BJ (cell line): ENCODE data around the gene PRRX2. TPM values are rescaled to one million over a fixed set of nuclear protein-coding genes. Genes with fewer than 3 reads are reported as not detected.

ENCODE experiments used
- CTCF ChIA-PET: fragments of 350-600 bp; formaldehyde crosslinking; extraction: SDS; loops from one replicate; lab custom pipeline; 2021; ENCODE audit warnings: antibody characterized with exemption, inconsistent platforms; lab: Yijun Ruan, JAX
- POLR2A ChIA-PET: fragments of 300-600 bp; sonication (Branson Sonifier 250); formaldehyde crosslinking; extraction: SDS; loops from one replicate; lab custom pipeline; 2021; ENCODE audit warnings: antibody characterized with exemption; lab: Charles Lee
- DNase-seq: peaks from one replicate; pipeline ENCODE4 v3.0.0-alpha.2; 2011; ENCODE audit warnings: low read depth
- H3K27me3 ChIP-seq: 2 replicates; pipeline ENCODE4 v1.6.0; 2011; ENCODE audit warnings: low read length; ENCODE audit not compliant: control insufficient read depth, insufficient read depth
- H3K36me3 ChIP-seq: 2 replicates; pipeline ENCODE4 v1.5.1; 2011; ENCODE audit warnings: low read length; ENCODE audit not compliant: control insufficient read depth, insufficient read depth
- H3K4me3 ChIP-seq: 2 replicates; pipeline ENCODE4 v1.5.1; 2011; ENCODE audit warnings: low read depth, mild to moderate bottlenecking, control low read depth, low read length
- CTCF ChIP-seq: IDR thresholded peaks from 2 replicates; pipeline ENCODE4 v1.5.1; 2011; ENCODE audit warnings: low read depth, mild to moderate bottlenecking, control low read depth, inconsistent platforms, low read length, moderate library complexity; ENCODE audit not compliant: insufficient read depth
- polyA plus RNA-seq: library from polyadenylated mRNA; depleted of rRNA; stranded (reverse); fragments of >200 nt; gene quantifications from 2 replicates; pipeline ENCODE4 v1.2.3, GENCODE V29; 2011

Gene PRRX2
- polyA plus RNA-seq, 1 experiment = 37.4 TPM

- no peak overlapping the region for H3K4me3 ChIP-seq
- ChIA-PET CTCF (interaction anchor here (1.2 to 1.6 kb wide), 2 partner anchors 10 to 50 kb away, joined by 3 to 5 read pairs; no protein-coding TSS in a partner anchor), POLR2A (no interaction called here)
- no peaks in the 10 kb centered on the region for H3K27me3 ChIP-seq
- H3K36me3 ChIP-seq = no peaks in the 10 kb centered on the region
- DNase-seq = no peak
- TF ChIP-seq CTCF = no peak
Observed at GRCh38 chr9:129647635-129648034, 17.8 kb upstream of the PRRX2 start.

GRCh38 chr9:129648092-129648763 lies 17.2 kb upstream of the PRRX2 start:
- H3K36me3 ChIP-seq = no peaks in the 10 kb centered on the region
- DNase-seq = no peak
- TF ChIP-seq CTCF = no peak
- CTCF ChIA-PET = no interaction called here
- H3K4me3 ChIP-seq = no peak overlapping the region
- POLR2A ChIA-PET = no interaction called here
- no peaks in the 10 kb centered on the region for H3K27me3 ChIP-seq

GRCh38 chr9:129648764-129649115 lies 16.7 kb upstream of the PRRX2 start:
- CTCF ChIA-PET = no interaction called here
- no peak for DNase-seq
- Histone ChIP-seq H3K27me3 (no peaks in the 10 kb centered on the region), H3K36me3 (no peaks in the 10 kb centered on the region), H3K4me3 (no peak overlapping the region)
- POLR2A ChIA-PET = no interaction called here
- TF ChIP-seq CTCF = no peak

GRCh38 chr9:129649726-129650679 lies 15.4 kb upstream of the PRRX2 start:
- Histone ChIP-seq H3K4me3 (no peak overlapping the region), H3K27me3 (no peaks in the 10 kb centered on the region), H3K36me3 (no peaks in the 10 kb centered on the region)
- DNase-seq = no peak
- POLR2A ChIA-PET = no interaction called here
- no peak for TF ChIP-seq CTCF
- CTCF ChIA-PET = interaction anchor here (0.6 to 3.2 kb wide), 5 partner anchors 11 to 930 kb away, joined by 3 to 9 read pairs (median 3); partner anchors contain the start of gene FUBP3

- DNase-seq = no peak
- POLR2A ChIA-PET = no interaction called here
- Histone ChIP-seq H3K36me3 (no peaks in the 10 kb centered on the region), H3K27me3 (no peaks in the 10 kb centered on the region; the same call in 1 of the 2 replicates), H3K4me3 (no peak overlapping the region)
- TF ChIP-seq CTCF = no peak
- CTCF ChIA-PET = interaction anchor here (3.2 kb wide), 1 partner anchor 11 kb away, joined by 9 read pairs; no protein-coding TSS in a partner anchor
Observed at GRCh38 chr9:129650680-129651235, 14.7 kb upstream of the PRRX2 start.
